Astrocyte (in vitro differentiated cells and primary cell): ENCODE data around the gene C2orf42. TPM values are rescaled to one million over a fixed set of nuclear protein-coding genes. Genes with fewer than 3 reads are reported as not detected.

Source experiments
- DNase-seq: peaks from one replicate; pipeline ENCODE4 v3.0.0-alpha.2; 2010; ENCODE audit warnings: low read depth
- FAIRE-seq: peaks from 2 replicates; lab custom pipeline; 2011; peaks lifted over from hg19 to GRCh38; lab: Jason Lieb, UNC
- H2AFZ ChIP-seq: 2 replicates; pipeline ENCODE4 v1.6.0; 2012; ENCODE audit warnings: low read depth, low read length, inconsistent platforms
- H3K27ac ChIP-seq: 2 replicates; pipeline ENCODE4 v1.5.1; 2011; ENCODE audit warnings: low read depth, low read length, inconsistent platforms
- H3K27me3 ChIP-seq: 2 replicates; pipeline ENCODE4 v1.6.0; 2011; ENCODE audit warnings: low read length, inconsistent platforms; ENCODE audit not compliant: insufficient read depth
- H3K36me3 ChIP-seq: 2 replicates; pipeline ENCODE4 v1.5.1; 2011; ENCODE audit warnings: low read length, inconsistent platforms; ENCODE audit not compliant: insufficient read depth
- H3K4me1 ChIP-seq: 2 replicates; pipeline ENCODE4 v1.5.1; 2011; ENCODE audit warnings: low read length, inconsistent platforms; ENCODE audit not compliant: insufficient read depth
- H3K4me2 ChIP-seq: 2 replicates; pipeline ENCODE4 v1.6.0; 2012; ENCODE audit warnings: low read length, inconsistent platforms
- H3K4me3 ChIP-seq: 2 replicates; pipeline ENCODE4 v1.5.1; 2011; ENCODE audit warnings: low read depth, mild to moderate bottlenecking, low read length, inconsistent platforms; ENCODE audit not compliant: insufficient read depth
- H3K79me2 ChIP-seq: 2 replicates; pipeline ENCODE4 v1.6.0; 2012; ENCODE audit warnings: mild to moderate bottlenecking, low read length, inconsistent platforms; ENCODE audit not compliant: insufficient read depth
- H3K9ac ChIP-seq: 2 replicates; pipeline ENCODE4 v1.6.0; 2012; ENCODE audit warnings: mild to moderate bottlenecking, low read length, inconsistent platforms
- H3K9me3 ChIP-seq: 2 replicates; pipeline ENCODE4 v1.5.1; 2012; ENCODE audit warnings: low read depth, mild to moderate bottlenecking, low read length, inconsistent platforms; ENCODE audit not compliant: insufficient read depth
- H4K20me1 ChIP-seq: 2 replicates; pipeline ENCODE4 v1.6.0; 2012; ENCODE audit warnings: low read length, inconsistent platforms; ENCODE audit not compliant: insufficient read depth
- H3K27ac Mint-ChIP-seq: one replicate; pipeline ENCODE4 v1.8.0; 2021; ENCODE audit warnings: mild to moderate bottlenecking, mixed read lengths; ENCODE audit not compliant: unreplicated experiment
- H3K27me3 Mint-ChIP-seq: one replicate; pipeline ENCODE4 v1.8.0; 2021; ENCODE audit warnings: low read depth, mixed read lengths; ENCODE audit not compliant: unreplicated experiment
- H3K36me3 Mint-ChIP-seq: one replicate; pipeline ENCODE4 v1.8.0; 2021; ENCODE audit warnings: low read depth, mixed read lengths; ENCODE audit not compliant: unreplicated experiment
- H3K4me1 Mint-ChIP-seq: one replicate; pipeline ENCODE4 v1.8.0; 2021; ENCODE audit warnings: low read depth, mixed read lengths; ENCODE audit not compliant: unreplicated experiment
- H3K4me3 Mint-ChIP-seq: one replicate; pipeline ENCODE4 v1.8.0; 2021; ENCODE audit warnings: mild to moderate bottlenecking, moderate library complexity, mixed read lengths; ENCODE audit not compliant: unreplicated experiment
- H3K9me3 Mint-ChIP-seq: one replicate; pipeline ENCODE4 v1.8.0; 2021; ENCODE audit warnings: mild to moderate bottlenecking, mixed read lengths; ENCODE audit not compliant: unreplicated experiment
- EZH2 ChIP-seq: IDR thresholded peaks from 2 replicates; pipeline ENCODE4 v1.6.1; 2012; ENCODE audit warnings: mild to moderate bottlenecking, low read length, inconsistent platforms; ENCODE audit not compliant: insufficient read depth
- total RNA-seq: library from RNA; stranded (reverse); gene quantifications from 2 replicates; pipeline ENCODE4 v1.2.1, GENCODE V29; 2021
- TF ChIP-seq, protein P1 (sequence below): IDR thresholded peaks from 2 replicates; pipeline ENCODE4 v1.5.1; 2011; ENCODE audit warnings: low read depth, mild to moderate bottlenecking, inconsistent platforms, low read length, moderate library complexity; ENCODE audit not compliant: insufficient read depth

C2orf42 gene
- total RNA-seq, 1 donor from 2014 or later = 20.7 TPM

DNA sequence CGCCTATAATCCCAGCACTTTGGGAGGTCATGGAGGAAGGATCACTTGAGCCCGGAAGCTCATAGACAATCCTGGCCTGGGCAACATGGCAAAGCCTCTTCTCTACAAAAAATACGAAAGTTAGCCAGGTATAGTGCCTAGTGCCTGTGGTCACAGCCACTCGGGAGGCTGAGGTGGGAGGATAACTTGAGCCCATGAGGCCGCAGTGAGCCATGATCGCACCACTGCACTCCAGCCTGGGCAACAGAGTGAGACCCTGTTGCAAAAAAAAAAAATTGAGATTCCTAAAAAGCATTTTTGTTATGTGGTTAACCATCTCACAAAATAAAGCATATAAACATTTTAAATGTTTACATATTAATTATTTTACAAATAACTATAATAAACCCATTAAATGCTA, 89.6 kb downstream of the C2orf42 start:
- H3K36me3 ChIP-seq = no peaks in the 10 kb centered on the region
- Mint-ChIP-seq H3K36me3 (no peaks in the 10 kb centered on the region), H3K27me3 (no peaks in the 10 kb centered on the region), H3K27ac (no peak overlapping the region), H3K9me3 (no peaks in the 10 kb centered on the region), H3K4me3 (no peak overlapping the region), H3K4me1 (peaks cover 6% of the 10 kb centered on the region)
- no peak overlapping the region for H3K4me2 ChIP-seq
- no peaks in the 10 kb centered on the region for H3K9me3 ChIP-seq
- no peaks in the 10 kb centered on the region for H4K20me1 ChIP-seq
- TF ChIP-seq, protein P1, sequence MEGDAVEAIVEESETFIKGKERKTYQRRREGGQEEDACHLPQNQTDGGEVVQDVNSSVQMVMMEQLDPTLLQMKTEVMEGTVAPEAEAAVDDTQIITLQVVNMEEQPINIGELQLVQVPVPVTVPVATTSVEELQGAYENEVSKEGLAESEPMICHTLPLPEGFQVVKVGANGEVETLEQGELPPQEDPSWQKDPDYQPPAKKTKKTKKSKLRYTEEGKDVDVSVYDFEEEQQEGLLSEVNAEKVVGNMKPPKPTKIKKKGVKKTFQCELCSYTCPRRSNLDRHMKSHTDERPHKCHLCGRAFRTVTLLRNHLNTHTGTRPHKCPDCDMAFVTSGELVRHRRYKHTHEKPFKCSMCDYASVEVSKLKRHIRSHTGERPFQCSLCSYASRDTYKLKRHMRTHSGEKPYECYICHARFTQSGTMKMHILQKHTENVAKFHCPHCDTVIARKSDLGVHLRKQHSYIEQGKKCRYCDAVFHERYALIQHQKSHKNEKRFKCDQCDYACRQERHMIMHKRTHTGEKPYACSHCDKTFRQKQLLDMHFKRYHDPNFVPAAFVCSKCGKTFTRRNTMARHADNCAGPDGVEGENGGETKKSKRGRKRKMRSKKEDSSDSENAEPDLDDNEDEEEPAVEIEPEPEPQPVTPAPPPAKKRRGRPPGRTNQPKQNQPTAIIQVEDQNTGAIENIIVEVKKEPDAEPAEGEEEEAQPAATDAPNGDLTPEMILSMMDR = no peak
- TF ChIP-seq EZH2 = no peak
- no peak overlapping the region for H3K4me3 ChIP-seq
- peaks cover 4% of the 10 kb centered on the region for H3K4me1 ChIP-seq
- H3K27me3 ChIP-seq = no peaks in the 10 kb centered on the region
- no peak overlapping the region for H3K27ac ChIP-seq
- no peak overlapping the region for H2AFZ ChIP-seq
- no peak overlapping the region for H3K9ac ChIP-seq
- no peak for DNase-seq
- no peak for FAIRE-seq
- H3K79me2 ChIP-seq = no peaks in the 10 kb centered on the region

Other genes starting within 250 kb of the C2orf42 start
- gene ASPRV1, start 229.4 kb downstream of the C2orf42 start, total RNA-seq = 0.23 and 0.26 TPM in 2 replicates
- 194 and 205 TPM in 2 replicates for gene PCBP1, start 103.5 kb downstream of the C2orf42 start, total RNA-seq
- 104 and 112 TPM in 2 replicates for gene TIA1, start 57.6 kb upstream of the C2orf42 start, total RNA-seq
- gene PCYOX1, start 67.1 kb upstream of the C2orf42 start, total RNA-seq = 93.5 and 94.0 TPM in 2 replicates
- gene SNRPG, start 102.7 kb upstream of the C2orf42 start, total RNA-seq = 166 and 174 TPM in 2 replicates
- gene FAM136A, start 111.0 kb upstream of the C2orf42 start, total RNA-seq = 32.0 and 32.8 TPM in 2 replicates